GM18505 (cell line): ENCODE data around the gene ZNF74.
"Not testable (repeated sequence)": the region's sequence is repeated elsewhere in the genome, so short reads cannot be mapped to it uniquely, and the experiment has no call there.

Experiments
- ATAC-seq: cut with Tn5 transposase; IDR thresholded peaks from one replicate; pipeline ENCODE4 v1.9.1; 2021; ENCODE audit not compliant: unreplicated experiment
- POLR2A ChIP-seq: IDR thresholded peaks from 4 replicates; pipeline ENCODE4 v1.6.1; 2011; ENCODE audit warnings: borderline replicate concordance; ENCODE audit not compliant: insufficient read depth, insufficient read length; ENCODE audit errors: extremely low read depth

ZNF74 gene

DNA sequence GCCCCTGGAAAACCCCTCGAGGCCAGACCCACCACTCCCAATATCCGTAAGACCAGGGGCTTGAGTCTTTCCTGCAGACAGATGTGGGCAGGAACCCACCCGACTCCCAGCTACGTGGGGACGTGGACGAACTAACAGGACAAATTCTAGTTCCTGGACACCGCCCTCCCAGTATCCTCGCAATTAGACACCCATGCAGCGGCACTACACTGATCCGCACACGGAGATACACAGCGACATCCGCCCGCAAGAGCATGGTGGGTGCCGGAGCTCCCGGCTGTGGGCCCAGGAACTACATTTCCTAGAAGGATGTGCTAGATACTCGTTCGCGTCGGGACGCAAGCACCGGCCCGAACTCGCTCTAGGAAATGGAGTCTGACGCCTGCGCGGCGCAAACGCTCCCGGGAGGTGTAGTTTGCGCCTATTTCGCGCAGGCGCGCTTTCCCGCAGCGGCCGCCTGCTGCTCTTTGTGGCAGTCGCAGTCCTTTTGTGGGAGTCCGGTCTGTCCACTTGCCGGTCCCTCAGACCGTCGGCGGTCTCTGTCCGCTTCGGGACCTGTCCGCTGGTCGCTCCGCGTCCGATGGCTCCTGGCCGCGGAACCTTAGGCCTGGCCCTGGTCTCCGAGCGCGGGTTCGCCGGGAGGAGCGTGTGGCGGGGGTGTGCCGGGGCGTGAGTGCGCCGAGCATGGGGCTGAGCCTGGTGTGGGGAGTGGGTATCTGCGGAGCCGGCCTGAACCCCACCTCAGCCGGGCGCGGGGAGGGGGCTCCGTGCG is at the start of gene ZNF74:
TSS of gene ZNF74 (plus strand) at position 447 of the 772 bp plus-strand sequence. CDS start 478 bp downstream, outside the sequence.
- peak; percentile 69 for ATAC-seq
- TF ChIP-seq POLR2A: peak; percentile 81

- ATAC-seq: not testable (repeated sequence)
Observed at GRCh38 chr22:20346553-20346952, 47.4 kb upstream of the ZNF74 start.

- ATAC-seq: not testable (repeated sequence)
Observed at GRCh38 chr22:20352536-20352935, 41.4 kb upstream of the ZNF74 start.

- no peak for ATAC-seq
- TF ChIP-seq POLR2A: no peak
Observed at GRCh38 chr22:20354238-20354975, 39.5 kb upstream of the ZNF74 start.

GRCh38 chr22:20355939-20356636 is 37.9 kb upstream of the ZNF74 start:
- ATAC-seq: not testable (repeated sequence)

- not testable (repeated sequence) for ATAC-seq
Observed at GRCh38 chr22:20356906-20357305, 37.0 kb upstream of the ZNF74 start.

GRCh38 chr22:20357967-20358366 is 36.0 kb upstream of the ZNF74 start:
- ATAC-seq: not testable (repeated sequence)

DNA sequence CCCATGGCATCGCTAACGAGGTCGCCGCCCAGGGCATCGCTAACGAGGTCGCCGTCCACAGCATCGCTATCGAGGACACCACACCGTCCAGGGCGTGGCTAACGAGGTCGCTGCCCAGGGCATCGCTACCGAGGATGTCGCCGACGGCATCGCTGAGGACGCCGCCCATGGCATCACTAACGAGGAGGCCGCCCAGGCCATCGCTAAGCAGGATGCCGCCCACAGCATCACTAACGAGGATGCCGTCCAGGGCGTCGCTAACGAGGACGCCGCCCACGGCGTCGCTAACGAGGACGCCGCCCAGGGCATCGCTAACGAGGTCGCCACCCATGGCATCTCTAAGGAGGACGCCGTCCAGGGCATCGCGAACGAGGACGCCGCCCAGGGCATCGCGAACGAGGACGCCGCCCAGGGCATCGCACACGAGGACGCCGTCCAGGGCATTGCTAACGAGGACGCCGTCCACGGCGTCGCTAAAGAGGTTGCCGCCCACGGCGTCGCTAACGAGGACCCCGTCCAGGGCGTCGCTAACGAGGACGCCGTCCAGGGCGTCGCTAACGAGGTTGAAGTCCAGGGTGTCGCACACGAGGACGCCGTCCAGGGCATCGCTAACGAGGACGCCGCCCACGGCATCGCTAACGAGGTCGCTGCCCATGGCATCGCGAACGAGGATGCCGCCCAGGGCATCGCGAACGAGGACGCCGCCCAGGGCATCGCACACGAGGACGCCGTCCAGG is 35.3 kb upstream of the ZNF74 start:
- ATAC-seq: not testable (repeated sequence)

GRCh38 chr22:20360261-20360660 is 33.7 kb upstream of the ZNF74 start:
- ATAC-seq: not testable (repeated sequence)

GRCh38 chr22:20360866-20361751 is 32.8 kb upstream of the ZNF74 start:
- not testable (repeated sequence) for ATAC-seq

DNA sequence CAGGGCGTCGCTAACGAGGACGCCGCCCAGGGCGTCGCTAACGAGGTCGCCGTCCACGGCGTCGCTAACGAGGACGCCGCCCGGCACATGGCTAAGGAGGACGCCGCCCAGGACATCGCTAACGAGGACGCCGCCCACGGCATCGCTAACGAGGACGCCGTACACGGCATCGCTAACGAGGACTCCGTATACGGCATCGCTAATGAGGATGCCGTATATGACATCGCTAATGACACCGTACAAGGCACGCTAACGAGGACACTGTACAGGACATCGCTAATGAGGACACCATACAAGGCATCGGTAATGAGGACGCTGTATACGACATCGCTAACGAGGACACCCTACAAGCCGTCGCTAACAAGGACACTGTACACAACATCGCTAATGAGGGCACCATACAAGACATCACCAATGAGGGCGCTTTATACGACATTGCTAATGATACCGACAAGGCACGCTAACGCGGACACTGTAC is 32.2 kb upstream of the ZNF74 start:
- not testable (repeated sequence) for ATAC-seq

GRCh38 chr22:20362403-20362802 is 31.5 kb upstream of the ZNF74 start:
- not testable (repeated sequence) for ATAC-seq

DNA sequence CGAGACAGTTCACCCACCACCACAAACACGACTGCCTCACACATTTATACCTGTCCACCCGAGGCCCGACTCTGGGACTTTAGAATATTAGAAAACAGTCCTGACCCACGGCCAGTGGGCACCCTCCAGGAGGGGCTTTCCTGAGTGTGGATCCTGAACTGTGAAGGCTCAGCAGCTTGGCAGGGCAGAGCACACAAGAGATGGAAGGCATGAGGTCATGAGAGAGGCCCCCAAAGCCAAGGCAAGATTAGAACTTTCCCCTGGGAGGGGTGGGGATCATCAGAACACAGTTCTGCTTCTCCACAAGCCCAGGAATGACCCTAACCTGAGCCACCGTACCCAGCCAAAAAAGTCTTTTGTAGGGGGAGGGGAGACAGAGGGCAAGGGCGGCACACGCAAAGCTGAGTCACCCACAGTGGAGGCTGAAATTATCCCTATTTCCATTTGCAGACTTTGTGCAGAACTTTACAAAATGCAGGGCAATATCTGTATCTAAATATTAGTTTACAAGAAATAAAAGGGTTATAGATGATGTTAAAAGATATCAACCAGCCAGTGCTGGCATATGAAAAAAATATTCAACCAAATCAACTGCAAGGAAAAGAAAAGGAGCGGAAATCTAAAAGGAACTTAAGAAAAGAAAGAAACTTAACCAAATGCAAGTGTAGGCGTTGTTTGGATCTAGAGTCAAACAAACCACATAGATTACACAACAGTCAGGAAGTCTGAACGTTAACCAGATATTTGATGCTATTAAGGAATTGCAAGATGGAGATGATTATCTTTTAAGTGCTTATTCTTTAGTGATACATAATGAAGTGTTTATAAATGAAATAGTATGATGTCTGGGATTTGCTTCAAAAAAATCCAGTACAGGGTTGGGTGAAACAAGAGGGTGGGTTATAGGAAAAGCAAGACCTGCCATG is 29.4 kb upstream of the ZNF74 start:
- ATAC-seq: not testable (repeated sequence)

- ATAC-seq: not testable (repeated sequence)
Observed at GRCh38 chr22:20366841-20367240, 27.1 kb upstream of the ZNF74 start.

DNA sequence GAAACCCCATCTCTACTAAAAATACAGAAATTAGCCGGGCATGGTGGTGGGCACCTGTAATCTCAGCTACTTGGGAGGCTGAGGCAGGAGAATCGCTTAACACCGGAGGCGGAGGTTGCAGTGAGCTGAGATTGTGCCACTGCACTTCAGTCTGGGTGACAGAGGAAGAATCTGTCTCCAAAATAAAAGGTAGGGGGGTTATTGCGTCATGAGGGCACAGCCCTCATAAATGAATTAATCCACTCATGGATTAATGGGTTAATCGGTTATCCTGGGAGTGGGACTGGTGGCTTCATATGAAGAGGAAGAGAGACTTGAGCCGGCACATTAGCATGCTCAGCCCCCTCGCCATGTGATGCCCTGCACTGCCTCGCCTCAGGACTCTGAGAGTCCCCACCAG is 25.1 kb upstream of the ZNF74 start:
- ATAC-seq: not testable (repeated sequence)

DNA sequence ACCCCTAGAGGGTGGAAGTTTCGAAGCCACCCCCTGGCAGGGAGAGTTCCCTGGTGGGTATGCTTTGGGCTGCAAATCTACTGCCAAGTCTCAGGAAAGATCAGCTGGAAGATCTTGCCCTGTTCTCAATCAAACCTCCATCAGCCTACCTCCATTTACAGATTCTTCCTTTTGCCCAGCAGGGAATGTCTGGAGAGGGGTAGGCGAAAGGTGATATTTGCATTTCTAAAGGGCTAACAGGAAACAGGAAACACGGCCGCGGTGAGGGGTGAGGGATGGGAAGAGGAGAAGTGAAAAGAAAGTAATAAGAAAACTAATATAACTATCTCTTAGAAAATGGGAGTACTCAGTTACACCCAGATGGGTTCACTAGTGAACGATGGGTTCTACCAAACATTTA is 22.3 kb upstream of the ZNF74 start:
- ATAC-seq: not testable (repeated sequence)

- ATAC-seq: not testable (repeated sequence)
Observed at GRCh38 chr22:20372406-20372854, 21.5 kb upstream of the ZNF74 start.
